NCI-H1092 treated with DMSO at 0.1 percent for 48 hours (cell line): ENCODE data around the gene STEAP4.
A peak's percentile ranks its signal among the peaks of the same experiment; 100 is the strongest.
"Not testable (repeated sequence)": the region's sequence is repeated elsewhere in the genome, so short reads cannot be mapped to it uniquely, and the experiment has no call there.

Source experiments
- DNase-seq: peaks from one replicate; lab custom pipeline; 2025; lab: John Stamatoyannopoulos, UW

Gene STEAP4

GRCh38 chr7:88312061-88312663 lies 5.5 kb upstream of the STEAP4 start:
- DNase-seq, result peak; percentile 27

DNA sequence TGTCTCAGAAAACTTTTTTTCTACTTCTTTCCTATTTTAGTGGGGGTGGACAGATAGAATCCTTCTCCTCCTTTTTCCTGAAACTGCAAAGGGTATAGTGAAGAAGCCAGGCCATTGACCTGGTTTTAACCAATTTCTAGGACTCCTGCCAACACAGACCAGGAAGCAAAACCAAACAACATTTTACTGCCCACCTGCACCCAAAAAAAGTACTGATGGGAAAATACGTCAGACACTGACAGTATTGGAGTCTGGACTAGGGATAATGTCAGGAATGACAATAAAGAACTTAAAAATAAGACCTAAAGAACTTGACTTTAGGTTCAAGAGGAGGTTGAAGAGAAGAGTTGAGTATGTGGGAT lies 5.0 kb upstream of the STEAP4 start:
- DNase-seq, result peak; percentile 38

DNA sequence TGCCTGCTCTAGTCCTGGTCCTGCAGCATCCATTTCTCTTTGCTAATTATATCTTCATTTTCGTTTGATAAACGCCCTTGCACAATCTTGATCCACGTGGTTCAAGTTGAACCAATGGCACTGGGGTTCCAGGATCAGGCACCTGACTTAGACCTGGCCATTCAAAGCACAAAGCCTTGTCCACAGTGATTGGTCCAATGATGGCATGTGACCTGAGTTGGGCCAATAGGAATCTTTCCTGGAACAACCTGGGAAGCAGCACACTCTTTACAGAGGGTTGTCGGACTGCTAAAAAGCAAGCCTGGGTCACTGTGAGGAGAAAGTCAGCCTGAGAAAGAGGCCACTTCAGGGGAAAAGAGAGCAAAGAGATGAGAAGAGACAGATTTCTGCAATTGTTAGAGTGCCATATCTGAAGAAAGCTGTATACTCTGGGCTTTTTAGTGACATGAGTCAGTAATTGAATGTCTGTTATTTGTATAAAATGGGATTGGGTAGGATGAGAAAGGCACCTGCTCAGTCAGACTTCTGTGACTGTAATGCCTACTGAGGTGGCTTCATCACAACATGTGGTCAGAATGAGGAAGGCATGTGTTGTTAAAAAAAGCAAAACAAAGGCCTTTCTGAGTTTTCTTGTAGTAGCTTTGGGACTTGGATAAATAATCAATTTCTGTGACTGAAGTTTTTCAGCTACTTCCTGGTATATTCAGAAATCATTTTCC lies 4.4 kb upstream of the STEAP4 start:
- DNase-seq, result peak; percentile 22

DNA sequence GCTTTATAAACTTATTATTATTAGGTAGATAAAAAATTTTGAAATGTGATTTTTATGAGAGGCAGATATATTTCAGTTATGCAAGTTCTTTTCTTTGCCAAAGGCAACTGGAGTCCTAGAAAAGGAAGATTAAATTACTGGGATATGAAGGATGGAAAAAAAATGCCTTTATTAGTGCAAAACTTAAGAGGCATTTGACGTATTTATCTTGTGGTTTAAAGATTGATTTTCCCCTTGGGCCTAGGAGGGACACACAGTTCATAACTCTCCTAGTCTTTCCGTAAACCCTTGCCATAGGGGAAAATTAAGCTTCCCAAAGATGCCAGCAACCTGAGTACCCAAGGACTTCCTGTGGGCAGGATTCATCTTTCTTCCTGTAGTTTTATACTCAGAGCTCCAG lies 3.1 kb upstream of the STEAP4 start:
- DNase-seq, result no peak

DNA sequence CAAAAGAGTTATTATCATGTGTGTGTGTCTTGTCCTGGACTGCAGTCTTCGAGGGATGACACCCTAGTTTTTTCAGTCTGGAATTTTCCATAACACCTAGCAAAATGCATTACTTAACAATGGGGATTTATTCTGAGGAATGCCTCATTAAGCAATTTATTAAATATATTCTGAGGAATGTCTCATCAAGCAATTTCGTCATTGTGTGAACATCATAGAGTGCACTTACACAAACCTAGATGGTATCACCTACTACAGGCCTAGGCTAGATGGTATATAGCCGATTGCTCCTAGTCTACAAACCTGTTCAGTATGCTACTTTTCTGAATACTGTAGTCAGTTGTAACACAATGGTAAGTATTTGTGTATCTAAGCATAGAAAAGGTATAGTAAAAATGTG lies 1.1 kb upstream of the STEAP4 start:
- no peak for DNase-seq

DNA sequence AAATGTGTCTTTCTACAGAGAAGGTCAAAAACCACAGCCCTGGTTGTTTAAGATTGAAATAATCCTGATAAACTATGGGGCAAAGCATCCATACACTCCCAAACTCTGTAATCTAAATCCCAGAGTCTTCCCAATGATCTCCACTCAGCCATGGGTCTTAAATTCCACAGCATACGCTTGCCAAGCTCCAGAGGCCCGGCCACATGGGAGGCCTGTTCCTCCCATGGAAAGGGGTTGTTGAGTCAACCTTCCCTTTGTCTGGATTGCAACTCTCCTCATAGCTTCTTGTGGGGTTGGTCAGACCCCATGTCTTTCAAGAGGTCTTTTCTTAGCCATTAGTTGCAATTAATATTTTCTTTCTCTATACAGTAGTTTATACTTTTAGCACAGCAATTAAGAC lies 718 bp upstream of the STEAP4 start:
- DNase-seq, result no peak

DNA sequence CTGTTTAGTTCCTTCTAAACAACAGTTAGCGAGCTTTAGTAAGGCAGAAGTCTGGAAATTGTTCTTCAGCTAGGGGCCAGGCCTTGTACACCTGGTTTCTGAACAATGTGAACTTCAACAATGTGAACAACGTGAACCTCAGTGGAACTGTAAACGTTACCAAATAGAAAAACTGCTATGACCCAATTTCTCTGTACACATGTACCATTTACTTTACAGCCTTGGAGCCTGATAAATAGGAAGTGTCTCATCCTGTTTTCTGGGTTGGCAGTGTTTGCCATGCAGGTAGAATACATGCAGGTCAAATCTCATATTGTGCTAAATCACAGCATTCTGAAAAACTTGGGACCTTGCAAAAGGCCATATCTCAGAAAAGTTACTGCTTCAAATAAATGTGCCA lies 1.6 kb downstream of the STEAP4 start:
- no peak for DNase-seq

DNA sequence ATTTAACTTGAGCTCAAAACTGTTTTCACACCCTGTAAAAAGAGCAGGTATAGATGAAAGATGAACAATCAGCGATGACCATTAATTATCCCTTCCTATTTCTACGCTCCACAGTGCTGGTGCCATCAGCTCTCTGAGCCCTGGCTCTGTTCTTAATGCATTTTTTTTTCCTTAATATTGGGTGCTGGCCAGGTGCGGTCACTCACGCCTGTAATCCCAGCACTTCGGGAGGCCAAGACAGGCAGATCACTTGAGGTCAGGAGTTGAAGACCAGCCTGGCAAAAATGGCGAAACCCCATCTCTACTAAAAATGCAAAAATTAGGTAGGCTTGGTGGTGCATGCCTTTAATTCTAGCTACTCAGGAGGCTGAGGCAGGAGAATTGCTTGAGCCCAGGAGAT lies 4.2 kb downstream of the STEAP4 start:
- DNase-seq, result no peak

- no peak for DNase-seq
Measured at GRCh38 chr7:88301924-88302323, 4.8 kb downstream of the STEAP4 start.

DNA sequence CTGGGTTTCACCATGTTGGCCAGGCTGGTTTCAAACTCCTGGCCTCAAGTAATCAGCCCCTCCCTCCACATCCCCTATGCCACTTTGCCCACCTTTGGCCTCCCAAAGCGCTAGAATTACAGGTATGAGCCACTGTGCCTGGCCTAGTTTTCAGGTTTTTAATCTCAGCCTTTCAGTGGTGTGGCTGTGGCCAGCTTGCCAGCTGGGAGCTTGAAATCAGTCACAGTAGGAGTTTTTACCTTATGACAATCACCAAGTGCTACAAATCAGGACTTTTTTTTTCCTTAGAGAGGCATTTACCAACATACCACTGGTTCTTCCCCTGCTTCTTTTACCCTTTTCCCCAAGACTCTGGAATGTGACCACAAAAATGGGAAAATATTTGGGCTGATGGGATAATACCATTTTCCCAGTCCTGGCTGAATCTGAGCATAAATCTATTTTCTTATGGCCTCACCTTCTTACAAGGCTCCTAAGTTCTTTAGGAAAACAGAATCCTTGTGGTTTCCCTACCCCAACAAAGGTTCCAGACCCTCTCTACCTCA lies 6.2 kb downstream of the STEAP4 start:
- no peak for DNase-seq

- no peak for DNase-seq
Measured at GRCh38 chr7:88299126-88299525, 7.6 kb downstream of the STEAP4 start.

DNA sequence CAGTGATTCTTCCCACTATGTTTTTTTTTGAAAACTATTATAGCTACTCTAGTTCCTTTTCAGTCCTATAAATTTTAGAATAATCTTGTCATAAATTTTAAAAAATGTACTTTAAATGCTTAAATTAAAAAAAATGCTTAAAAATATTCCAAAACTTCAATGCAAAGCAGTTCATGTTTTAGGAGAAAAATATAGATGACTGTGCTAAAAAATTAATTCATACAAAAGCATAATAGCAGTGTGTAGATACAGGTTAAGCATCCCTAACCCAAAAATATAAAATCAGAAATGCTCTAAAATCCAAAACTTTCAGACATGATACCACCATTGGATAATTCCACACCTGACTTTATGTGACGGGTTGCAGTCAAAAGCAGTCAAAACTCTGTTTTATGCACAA lies 12.8 kb downstream of the STEAP4 start:
- no peak for DNase-seq

- DNase-seq, result no peak
Measured at GRCh38 chr7:88291398-88292173, 15.1 kb downstream of the STEAP4 start.

DNA sequence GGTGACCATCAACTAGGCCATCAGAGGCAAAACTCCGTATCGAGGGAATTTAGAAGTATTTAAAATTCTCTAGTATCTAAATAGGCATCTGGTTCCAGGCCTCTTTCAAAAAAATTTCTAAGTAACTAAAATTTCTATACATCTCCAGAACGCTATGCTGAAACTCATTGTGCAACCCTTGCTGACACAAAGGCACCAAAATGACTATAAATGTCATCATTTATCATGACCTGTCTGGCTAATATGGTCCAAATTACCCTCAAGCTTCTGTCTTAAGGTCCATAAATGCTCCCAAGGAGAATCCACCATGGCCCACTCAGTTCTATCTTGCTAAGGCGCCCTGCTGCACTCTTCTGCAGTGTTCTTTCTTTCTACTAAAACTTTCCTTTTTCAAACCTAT lies 16.2 kb downstream of the STEAP4 start:
- no peak for DNase-seq

DNA sequence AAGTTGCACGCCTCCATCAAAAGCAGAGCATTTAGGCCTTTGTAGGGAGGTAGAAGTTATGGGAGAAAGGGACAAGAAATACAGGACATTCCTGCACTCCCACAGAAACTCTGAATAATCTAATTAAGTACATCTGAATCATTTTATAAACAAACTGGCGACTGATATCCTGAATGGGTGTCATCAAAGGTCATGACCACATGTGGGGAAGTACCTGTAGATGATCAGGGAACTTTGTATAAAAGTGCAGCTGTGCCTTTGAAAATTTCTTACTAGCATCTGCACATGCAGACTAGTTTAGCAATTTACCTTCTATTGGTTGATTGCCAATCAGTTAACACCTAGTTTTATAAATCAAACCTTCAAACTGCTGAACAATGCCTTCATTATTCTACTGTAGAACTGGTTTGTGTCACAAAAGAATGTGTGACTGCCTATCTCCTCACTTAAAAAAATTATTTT lies 17.1 kb downstream of the STEAP4 start:
- DNase-seq, result no peak

- DNase-seq, result no peak
Measured at GRCh38 chr7:88281749-88282148, 24.9 kb downstream of the STEAP4 start.

- DNase-seq, result no peak
Measured at GRCh38 chr7:88280801-88281200, 25.9 kb downstream of the STEAP4 start.

DNA sequence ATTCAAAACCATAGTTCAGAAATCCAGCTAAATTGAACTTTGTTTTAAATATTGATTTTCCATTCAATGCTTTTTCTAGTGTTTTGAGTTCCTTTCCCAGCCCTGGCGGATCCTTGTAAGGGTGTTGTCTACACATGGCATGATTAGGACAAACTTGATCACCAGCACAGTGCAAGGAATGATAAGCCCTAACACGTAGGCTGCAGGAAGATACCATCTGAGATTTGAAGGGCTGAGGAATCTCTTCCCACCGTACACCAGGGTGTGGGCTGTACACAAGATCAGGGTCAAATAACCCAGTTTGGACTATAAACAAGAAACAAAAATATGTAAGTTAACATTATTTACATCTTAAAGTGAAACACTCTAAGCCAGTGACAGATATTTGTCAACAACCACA lies 27.4 kb downstream of the STEAP4 start:
- DNase-seq, result no peak

DNA sequence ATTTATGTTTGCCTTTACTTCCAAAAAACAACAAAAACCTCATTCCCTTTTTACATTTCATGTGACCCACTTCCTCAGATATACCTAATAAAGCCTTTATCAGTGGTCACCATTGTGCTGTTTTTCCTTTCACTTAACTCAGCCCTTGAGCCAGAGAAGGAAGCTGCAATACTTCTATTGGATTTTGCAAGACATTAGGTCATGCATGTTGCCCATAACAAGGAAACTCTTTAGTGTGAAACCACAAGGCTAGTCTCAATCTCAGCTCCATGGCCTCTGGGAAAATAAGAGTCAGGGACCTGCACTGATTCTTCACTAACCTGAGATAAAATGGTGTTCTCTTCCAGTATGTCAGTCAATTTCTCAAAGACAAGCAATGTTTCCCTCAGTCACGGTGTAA lies 27.8 kb downstream of the STEAP4 start:
- DNase-seq, result no peak

GRCh38 chr7:88276605-88277153 lies 30.0 kb downstream of the STEAP4 start:
- DNase-seq, result no peak

DNA sequence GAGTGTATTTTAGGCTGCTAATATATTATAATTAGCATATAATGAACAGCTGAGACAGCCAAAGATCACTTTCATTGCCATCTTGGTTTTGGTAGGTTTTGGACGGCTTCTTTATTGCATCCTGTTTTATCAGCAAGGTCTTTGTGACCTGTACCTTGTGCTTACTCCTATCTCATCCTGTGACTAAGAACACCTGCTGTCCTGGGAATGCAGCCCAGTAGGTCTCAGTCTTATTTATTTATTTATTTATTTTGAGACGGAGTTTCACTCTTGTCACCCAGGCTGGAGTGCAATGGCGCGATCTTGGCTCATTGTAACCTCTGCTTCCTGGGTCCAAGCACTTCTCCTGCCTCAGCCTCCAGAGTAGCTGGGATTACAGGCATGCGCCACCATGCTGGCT lies 31.8 kb downstream of the STEAP4 start:
- DNase-seq, result not testable (repeated sequence)

- DNase-seq, result no peak
Measured at GRCh38 chr7:88269586-88269985, 37.1 kb downstream of the STEAP4 start.

- no peak for DNase-seq
Measured at GRCh38 chr7:88268858-88269257, 37.8 kb downstream of the STEAP4 start.
